B cell (primary cell): ENCODE results near the gene L3MBTL1. TPM values are rescaled to one million over a fixed set of nuclear protein-coding genes. Genes with fewer than 3 reads are reported as not detected.

Experiments used
- ATAC-seq: fragments of 200-7000 bp; cut with Tn5 transposase; one replicate; pipeline ENCODE4 v1.10.0; 2021; ENCODE audit warnings: low read depth, mild to moderate bottlenecking, moderate number of reproducible peaks, moderate library complexity
- CTCF ChIA-PET: fragments of 350-600 bp; sonication (Branson Sonifier 250); formaldehyde crosslinking; loops from one replicate; lab custom pipeline; 2021; ENCODE audit warnings: antibody characterized with exemption, inconsistent platforms; lab: Charles Lee
- POLR2A ChIA-PET: fragments of 350-600 bp; sonication (Branson Sonifier 250); formaldehyde crosslinking; loops from one replicate; lab custom pipeline; 2021; ENCODE audit warnings: antibody characterized with exemption; lab: Charles Lee
- DNase-seq: peaks from one replicate; pipeline ENCODE4 v3.0.0; 2013
- H2AFZ ChIP-seq: 2 replicates; pipeline ENCODE4 v1.6.1; 2012; ENCODE audit warnings: mild to moderate bottlenecking, low read depth, low read length; ENCODE audit not compliant: insufficient read depth, poor library complexity, severe bottlenecking
- H3K27ac ChIP-seq, 2 donors: 1 replicate in 1 of 2; 2 replicates in 1 of 2; pipeline ENCODE4 v1.5.1; 2012 to 2013; ENCODE audit warnings: low read length in 2 of 2, mild to moderate bottlenecking in 2 of 2, moderate library complexity in 1 of 2
- H3K27me3 ChIP-seq, 4 experiments: fragments of 200-600 bp in 1 of 4; sonication (generic) in 1 of 4; replicated peaks in 1 of 4; 1 replicate in 2 of 4; 2 replicates in 2 of 4; pipeline versions ENCODE4 v1.6.1 to v1.7.0; 2013 to 2016; ENCODE audit warnings: low read length in 3 of 4, mild to moderate bottlenecking in 2 of 4, mixed read lengths in 1 of 4, moderate library complexity in 1 of 4; ENCODE audit not compliant: insufficient read depth in 4 of 4, control insufficient read depth in 3 of 4; ENCODE audit errors: control extremely low read depth in 1 of 4
- H3K36me3 ChIP-seq, 2 experiments: replicated peaks in 1 of 2; 1 replicate in 1 of 2; 2 replicates in 1 of 2; pipeline versions ENCODE4 v1.6.1 to v1.7.1; 2013; ENCODE audit warnings: low read length in 1 of 2; ENCODE audit not compliant: insufficient read depth in 2 of 2, control insufficient read depth in 1 of 2; ENCODE audit errors: control extremely low read depth in 1 of 2, extremely low read depth in 1 of 2
- H3K4me1 ChIP-seq, 2 donors: fragments of 200-600 bp in 1 of 2; sonication (generic) in 1 of 2; 1 replicate in 1 of 2; 2 replicates in 1 of 2; pipeline versions ENCODE4 v1.5.1 to v1.6.1; 2013 to 2017; ENCODE audit warnings: low read length in 2 of 2; ENCODE audit not compliant: control insufficient read depth in 2 of 2, insufficient read depth in 2 of 2
- H3K4me2 ChIP-seq: replicated peaks from 2 replicates; pipeline ENCODE3; 2012; ENCODE audit warnings: mild to moderate bottlenecking, low read depth, low read length; ENCODE audit not compliant: poor library complexity, severe bottlenecking
- H3K4me3 ChIP-seq, 5 experiments: fragments of 200-600 bp in 1 of 5; sonication (generic) in 1 of 5; 1 replicate in 3 of 5; 2 replicates in 2 of 5; pipeline versions ENCODE4 v1.5.1 to v1.7.0; 2011 to 2016; ENCODE audit warnings: low read length in 4 of 5, mild to moderate bottlenecking in 4 of 5, low read depth in 2 of 5, control low read depth in 1 of 5, moderate library complexity in 1 of 5; ENCODE audit not compliant: insufficient read depth in 1 of 5; ENCODE audit errors: control extremely low read depth in 1 of 5, extremely low read depth in 1 of 5
- H3K79me2 ChIP-seq: fragments of 200-600 bp; sonication (generic); one replicate; pipeline ENCODE4 v1.6.0; 2016; ENCODE audit warnings: low read length; ENCODE audit not compliant: control insufficient read depth, insufficient read depth
- H3K9ac ChIP-seq: fragments of 200-600 bp; sonication (generic); 2 replicates; pipeline ENCODE4 v1.6.1; 2017; ENCODE audit warnings: mild to moderate bottlenecking, low read length, moderate library complexity
- H3K9me3 ChIP-seq, 3 donors: one replicate each; pipeline versions ENCODE4 v1.6.1 to v1.7.1; 2013; ENCODE audit warnings: low read length in 2 of 3; ENCODE audit not compliant: control insufficient read depth in 2 of 3, insufficient read depth in 1 of 3; ENCODE audit errors: control extremely low read depth in 1 of 3
- H4K20me1 ChIP-seq: 2 replicates; pipeline ENCODE4 v1.6.0; 2012; ENCODE audit warnings: mild to moderate bottlenecking, low read length; ENCODE audit not compliant: insufficient read depth, control insufficient read depth, poor library complexity, severe bottlenecking
- H3K27ac Mint-ChIP-seq: one replicate; pipeline ENCODE4 v1.8.0; 2021; ENCODE audit warnings: mixed read lengths
- H3K27me3 Mint-ChIP-seq: one replicate; pipeline ENCODE4 v1.8.0; 2021; ENCODE audit warnings: mixed read lengths
- H3K4me1 Mint-ChIP-seq: one replicate; pipeline ENCODE4 v1.8.0; 2021; ENCODE audit warnings: mixed read lengths
- H3K4me3 Mint-ChIP-seq: one replicate; pipeline ENCODE4 v1.8.0; 2021; ENCODE audit warnings: mixed read lengths
- H3K9me3 Mint-ChIP-seq: one replicate; pipeline ENCODE4 v1.8.0; 2022; ENCODE audit warnings: mixed read lengths; ENCODE audit not compliant: insufficient read depth
- CTCF ChIP-seq: fragments of 200-600 bp; IDR thresholded peaks from one replicate; pipeline ENCODE4 v1.8.0; 2022; ENCODE audit warnings: antibody characterized with exemption, mild to moderate bottlenecking
- EZH2 ChIP-seq: IDR thresholded peaks from 2 replicates; pipeline ENCODE4 v1.6.1; 2012; ENCODE audit warnings: borderline replicate concordance, low read depth, mild to moderate bottlenecking, moderate library complexity, low read length; ENCODE audit not compliant: insufficient read depth, poor library complexity, severe bottlenecking
- WGBS: methylation state at CpG from one replicate; pipeline ENCODE4 v1.1.5; 2013; ENCODE audit warnings: missing lambda C conversion rate; ENCODE audit not compliant: insufficient coverage; 5-methylcytosine and 5-hydroxymethylcytosine counted together
- intact Hi-C: fragments of 100-400 bp; cut with micrococcal nuclease; formaldehyde crosslinking; loops from one replicate; pipeline ENCODE4 v1.10.0; 2022
- polyA plus RNA-seq: library from polyadenylated mRNA; depleted of rRNA; stranded (reverse); fragments of >200 nt; gene quantifications from 2 replicates; pipeline ENCODE4 v1.2.3, GENCODE V29; 2012
- total RNA-seq, 2 donors: library from RNA; stranded (reverse); fragments of 120-200 nt in 1 of 2; gene quantifications; 1 replicate in 1 of 2; 2 replicates in 1 of 2; pipeline versions ENCODE4 v1.2.3 to v1.2.4, GENCODE V29; 2013 to 2022

L3MBTL1 gene
- total and polyA plus RNA-seq, 2 donors (not counting 1 experiment from before 2014, with no cell fraction given): 15.6 to 31.4 TPM

GRCh38 chr20:43463527-43464218, 43.8 kb upstream of the L3MBTL1 start:
- H3K4me3 Mint-ChIP-seq: no peak overlapping the region
- Histone ChIP-seq H3K27me3 (no peaks in the 10 kb centered on the region), H3K9ac (no peak overlapping the region), H3K4me2 (no peak overlapping the region), H4K20me1 (peaks cover 87% of the 10 kb centered on the region), H3K4me1 (peaks cover 5 to 6% of the 10 kb centered on the region in 2 donors), H3K4me3 (no peak overlapping the region), H3K79me2 (peaks cover 25% of the 10 kb centered on the region), H3K9me3 (no peaks in the 10 kb centered on the region), H2AFZ (no peak overlapping the region), H3K36me3 (peaks cover 17 to 80% of the 10 kb centered on the region in 2 experiments), H3K27ac (no peak overlapping the region)
- ChIA-PET CTCF (interaction anchor here (1.1 kb wide), 1 partner anchor 229 kb away, joined by 3 read pairs; no protein-coding TSS in a partner anchor), POLR2A (no interaction called here)
- H3K9me3 Mint-ChIP-seq: no peaks in the 10 kb centered on the region
- DNase-seq: no peak
- no peaks in the 10 kb centered on the region for H3K27me3 Mint-ChIP-seq
- TF ChIP-seq EZH2: no peak
- H3K4me1 Mint-ChIP-seq: peaks cover 32% of the 10 kb centered on the region
- no peak for ATAC-seq
- WGBS: 86% methylated on average over 1 of the region's 3 CpGs
- H3K27ac Mint-ChIP-seq: no peak overlapping the region
- intact Hi-C loops: no loop called here

- intact Hi-C loops: no loop called here
- Histone ChIP-seq H3K4me3 (no peak overlapping the region), H3K79me2 (peaks cover 19% of the 10 kb centered on the region), H3K27me3 (no peaks in the 10 kb centered on the region), H4K20me1 (peaks cover 83% of the 10 kb centered on the region), H3K27ac (no peak overlapping the region), H3K4me2 (no peak overlapping the region), H2AFZ (no peak overlapping the region), H3K9me3 (no peaks in the 10 kb centered on the region), H3K4me1 (peaks cover 0 to 1% of the 10 kb centered on the region in 2 donors), H3K9ac (no peak overlapping the region), H3K36me3 (peaks cover 17 to 77% of the 10 kb centered on the region in 2 experiments)
- H3K27me3 Mint-ChIP-seq: no peaks in the 10 kb centered on the region
- ChIA-PET CTCF (no interaction called here), POLR2A (no interaction called here)
- ATAC-seq: no peak
- 90% methylated on average over 6 of the region's 9 CpGs for WGBS
- H3K9me3 Mint-ChIP-seq: no peaks in the 10 kb centered on the region
- peaks cover 27% of the 10 kb centered on the region for H3K4me1 Mint-ChIP-seq
- no peak overlapping the region for H3K27ac Mint-ChIP-seq
- no peak overlapping the region for H3K4me3 Mint-ChIP-seq
- DNase-seq: no peak
- TF ChIP-seq CTCF (no peak), EZH2 (no peak)
These were observed 43.2 kb upstream of the L3MBTL1 start for GRCh38 chr20:43464219-43464790.
